SK-N-SH treated with all-trans-retinoic acid at 6 μM for 48 hours (cell line): ENCODE data around the gene YPEL1.

Source experiments
- ATAC-seq: fragments of 200-7000 bp; cut with Tn5 transposase; 3 replicates; pipeline ENCODE4 v1.9.1; 2020; ENCODE audit warnings: mild to moderate bottlenecking, moderate library complexity
- ARNTL ChIP-seq: fragments of 450-650 bp; formaldehyde crosslinking; IDR thresholded peaks from 2 replicates; pipeline ENCODE4 v1.5.0; 2020; ENCODE audit warnings: low read depth, mild to moderate bottlenecking, moderate library complexity, borderline replicate concordance
- BACH2 ChIP-seq: fragments of 250-450 bp; sonication (Bioruptor Pico); IDR thresholded peaks from 2 replicates; pipeline ENCODE4 v1.9.0; 2021; ENCODE audit warnings: mild to moderate bottlenecking, borderline replicate concordance
- CSDC2 ChIP-seq: fragments of 250-450 bp; sonication (Bioruptor Pico); IDR thresholded peaks from 2 replicates; pipeline ENCODE4 v1.5.0; 2020; ENCODE audit warnings: mild to moderate bottlenecking, moderate library complexity
- ESRRG ChIP-seq: fragments of 250-450 bp; sonication (Bioruptor Pico); IDR thresholded peaks from 2 replicates; pipeline ENCODE4 v1.6.1; 2021; ENCODE audit warnings: mild to moderate bottlenecking
- GLIS3 ChIP-seq: fragments of 250-450 bp; sonication (Bioruptor Pico); IDR thresholded peaks from 2 replicates; pipeline ENCODE4 v1.5.0; 2020; ENCODE audit warnings: mild to moderate bottlenecking, moderate library complexity
- ISL1 ChIP-seq: fragments of 250-450 bp; sonication (Bioruptor Pico); IDR thresholded peaks from 2 replicates; pipeline ENCODE4 v2.1.2; 2022; ENCODE audit warnings: mild to moderate bottlenecking, moderate library complexity
- OSR1 ChIP-seq: fragments of 250-450 bp; sonication (Bioruptor Pico); IDR thresholded peaks from 2 replicates; pipeline ENCODE4 v1.8.0; 2022; ENCODE audit warnings: moderate library complexity, mild to moderate bottlenecking, inconsistent platforms
- PPARA ChIP-seq: fragments of 250-450 bp; sonication (Bioruptor Pico); IDR thresholded peaks from 2 replicates; pipeline ENCODE4 v1.5.0; 2020; ENCODE audit warnings: mild to moderate bottlenecking, borderline replicate concordance
- RARB ChIP-seq: fragments of 250-450 bp; sonication (Bioruptor Pico); IDR thresholded peaks from 2 replicates; pipeline ENCODE4 v1.8.0; 2021; ENCODE audit warnings: mild to moderate bottlenecking, moderate library complexity
- SNAI2 ChIP-seq: fragments of 250-450 bp; sonication (Bioruptor Pico); IDR thresholded peaks from 2 replicates; pipeline ENCODE4 v1.5.0; 2020; ENCODE audit warnings: mild to moderate bottlenecking, moderate library complexity
- TCF4 ChIP-seq: fragments of 250-450 bp; sonication (Bioruptor Pico); IDR thresholded peaks from 2 replicates; pipeline ENCODE4 v1.8.0; 2021; ENCODE audit warnings: mild to moderate bottlenecking, moderate library complexity, borderline replicate concordance
- TOX ChIP-seq: fragments of 250-450 bp; sonication (Bioruptor Pico); IDR thresholded peaks from 2 replicates; pipeline ENCODE4 v1.8.0; 2021; ENCODE audit warnings: mild to moderate bottlenecking, moderate library complexity, borderline replicate concordance
- ZC3H10 ChIP-seq: fragments of 250-450 bp; sonication (Bioruptor Pico); IDR thresholded peaks from 2 replicates; pipeline ENCODE4 v1.5.1; 2021; ENCODE audit warnings: mild to moderate bottlenecking, moderate library complexity
- ZFP3 ChIP-seq: fragments of 250-450 bp; sonication (Bioruptor Pico); IDR thresholded peaks from 2 replicates; pipeline ENCODE4 v1.5.0; 2020; ENCODE audit warnings: mild to moderate bottlenecking, moderate library complexity
- ZFP30 ChIP-seq: fragments of 450-650 bp; formaldehyde crosslinking; IDR thresholded peaks from 2 replicates; pipeline ENCODE4 v1.5.0; 2022; ENCODE audit warnings: mild to moderate bottlenecking, moderate library complexity
- ZNF565 ChIP-seq: fragments of 450-650 bp; formaldehyde crosslinking; conservative IDR thresholded peaks from 2 replicates; pipeline ENCODE4 v1.5.0; 2020; ENCODE audit warnings: low read depth, mild to moderate bottlenecking, moderate library complexity
- ZNF70 ChIP-seq: fragments of 450-650 bp; formaldehyde crosslinking; IDR thresholded peaks from 2 replicates; pipeline ENCODE4 v1.5.0; 2020; ENCODE audit warnings: mild to moderate bottlenecking, moderate library complexity
- ZNF8 ChIP-seq: fragments of 450-650 bp; formaldehyde crosslinking; IDR thresholded peaks from 2 replicates; pipeline ENCODE4 v1.5.0; 2020; ENCODE audit warnings: mild to moderate bottlenecking, moderate library complexity
- TF ChIP-seq, protein P1 (sequence below): fragments of 250-450 bp; sonication (Bioruptor Pico); IDR thresholded peaks from 2 replicates; pipeline ENCODE4 v1.8.0; 2020; ENCODE audit warnings: mild to moderate bottlenecking, moderate library complexity, borderline replicate concordance
- TF ChIP-seq, protein P2 (sequence below): fragments of 250-450 bp; sonication (Bioruptor Pico); IDR thresholded peaks from 2 replicates; pipeline ENCODE4 v1.8.0; 2021; ENCODE audit warnings: low read depth, mild to moderate bottlenecking, moderate library complexity, borderline replicate concordance
- TF ChIP-seq, protein P3 (sequence below): fragments of 250-450 bp; sonication (Bioruptor Pico); IDR thresholded peaks from 2 replicates; pipeline ENCODE4 v1.5.1; 2021; ENCODE audit warnings: mild to moderate bottlenecking, moderate library complexity
- TF ChIP-seq, protein P4 (sequence below): fragments of 250-450 bp; sonication (Bioruptor Pico); IDR thresholded peaks from 2 replicates; pipeline ENCODE4 v1.5.1; 2020; ENCODE audit warnings: low read depth, mild to moderate bottlenecking, moderate library complexity
- TF ChIP-seq, protein P5 (sequence below): fragments of 250-450 bp; sonication (Bioruptor Pico); IDR thresholded peaks from 2 replicates; pipeline ENCODE4 v1.5.0; 2020; ENCODE audit warnings: mild to moderate bottlenecking, moderate library complexity

Gene YPEL1

DNA sequence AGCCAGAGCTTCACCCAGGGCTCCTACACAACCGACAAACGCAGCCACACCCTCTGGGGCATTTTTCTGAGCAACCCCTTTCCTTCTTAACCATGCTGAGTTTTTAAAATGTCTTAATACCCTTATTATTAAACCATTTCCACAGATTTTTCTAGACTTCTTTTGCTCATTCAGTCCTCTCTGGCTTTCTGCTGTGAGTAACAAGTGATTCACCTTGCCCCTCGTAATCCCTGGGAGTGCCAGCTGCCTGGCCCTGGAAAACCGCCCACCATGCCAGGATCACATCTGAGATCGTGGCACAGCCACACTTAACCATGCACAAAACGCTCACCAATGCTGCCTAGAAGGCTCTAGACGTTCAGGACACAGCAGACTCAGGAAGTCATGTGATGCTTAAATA, 25.4 kb downstream of the YPEL1 start (continued):
- TF ChIP-seq, protein P1, sequence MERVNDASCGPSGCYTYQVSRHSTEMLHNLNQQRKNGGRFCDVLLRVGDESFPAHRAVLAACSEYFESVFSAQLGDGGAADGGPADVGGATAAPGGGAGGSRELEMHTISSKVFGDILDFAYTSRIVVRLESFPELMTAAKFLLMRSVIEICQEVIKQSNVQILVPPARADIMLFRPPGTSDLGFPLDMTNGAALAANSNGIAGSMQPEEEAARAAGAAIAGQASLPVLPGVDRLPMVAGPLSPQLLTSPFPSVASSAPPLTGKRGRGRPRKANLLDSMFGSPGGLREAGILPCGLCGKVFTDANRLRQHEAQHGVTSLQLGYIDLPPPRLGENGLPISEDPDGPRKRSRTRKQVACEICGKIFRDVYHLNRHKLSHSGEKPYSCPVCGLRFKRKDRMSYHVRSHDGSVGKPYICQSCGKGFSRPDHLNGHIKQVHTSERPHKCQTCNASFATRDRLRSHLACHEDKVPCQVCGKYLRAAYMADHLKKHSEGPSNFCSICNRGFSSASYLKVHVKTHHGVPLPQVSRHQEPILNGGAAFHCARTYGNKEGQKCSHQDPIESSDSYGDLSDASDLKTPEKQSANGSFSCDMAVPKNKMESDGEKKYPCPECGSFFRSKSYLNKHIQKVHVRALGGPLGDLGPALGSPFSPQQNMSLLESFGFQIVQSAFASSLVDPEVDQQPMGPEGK (CRISPR knock-in tag): no peak
- no peak for TF ChIP-seq SNAI2 (CRISPR knock-in tag)
- TF ChIP-seq, protein P2, sequence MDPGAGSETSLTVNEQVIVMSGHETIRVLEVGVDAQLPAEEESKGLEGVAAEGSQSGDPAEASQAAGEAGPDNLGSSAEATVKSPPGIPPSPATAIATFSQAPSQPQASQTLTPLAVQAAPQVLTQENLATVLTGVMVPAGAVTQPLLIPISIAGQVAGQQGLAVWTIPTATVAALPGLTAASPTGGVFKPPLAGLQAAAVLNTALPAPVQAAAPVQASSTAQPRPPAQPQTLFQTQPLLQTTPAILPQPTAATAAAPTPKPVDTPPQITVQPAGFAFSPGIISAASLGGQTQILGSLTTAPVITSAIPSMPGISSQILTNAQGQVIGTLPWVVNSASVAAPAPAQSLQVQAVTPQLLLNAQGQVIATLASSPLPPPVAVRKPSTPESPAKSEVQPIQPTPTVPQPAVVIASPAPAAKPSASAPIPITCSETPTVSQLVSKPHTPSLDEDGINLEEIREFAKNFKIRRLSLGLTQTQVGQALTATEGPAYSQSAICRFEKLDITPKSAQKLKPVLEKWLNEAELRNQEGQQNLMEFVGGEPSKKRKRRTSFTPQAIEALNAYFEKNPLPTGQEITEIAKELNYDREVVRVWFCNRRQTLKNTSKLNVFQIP (CRISPR knock-in tag): no peak

DNA sequence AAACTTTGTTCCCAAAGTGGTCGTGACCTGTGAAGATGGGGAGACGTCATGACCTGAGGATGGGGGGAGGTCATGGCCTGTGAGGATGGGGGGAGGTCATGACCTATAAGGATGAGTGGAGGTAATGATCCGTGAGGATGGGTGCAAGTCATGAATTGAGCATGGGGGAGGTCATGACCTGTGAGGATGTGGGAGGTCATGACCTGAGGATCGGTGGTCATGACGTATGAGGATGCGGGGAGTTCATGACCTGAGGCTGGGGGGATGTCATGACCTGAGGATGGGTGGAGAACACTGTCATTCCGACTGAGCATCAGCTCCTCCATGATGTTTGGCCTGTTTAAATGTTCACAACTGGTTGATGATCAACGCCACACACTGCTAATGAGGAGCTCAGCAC, 25.9 kb downstream of the YPEL1 start:
- TF ChIP-seq TCF4: no peak
- TF ChIP-seq ZFP3 (CRISPR knock-in tag): no peak
- TF ChIP-seq TOX (CRISPR knock-in tag): no peak
- TF ChIP-seq PPARA: no peak
- TF ChIP-seq, protein P1 (CRISPR knock-in tag): no peak
- no peak for TF ChIP-seq SNAI2 (CRISPR knock-in tag)
- no peak for TF ChIP-seq GLIS3 (CRISPR knock-in tag)
- TF ChIP-seq, protein P3, sequence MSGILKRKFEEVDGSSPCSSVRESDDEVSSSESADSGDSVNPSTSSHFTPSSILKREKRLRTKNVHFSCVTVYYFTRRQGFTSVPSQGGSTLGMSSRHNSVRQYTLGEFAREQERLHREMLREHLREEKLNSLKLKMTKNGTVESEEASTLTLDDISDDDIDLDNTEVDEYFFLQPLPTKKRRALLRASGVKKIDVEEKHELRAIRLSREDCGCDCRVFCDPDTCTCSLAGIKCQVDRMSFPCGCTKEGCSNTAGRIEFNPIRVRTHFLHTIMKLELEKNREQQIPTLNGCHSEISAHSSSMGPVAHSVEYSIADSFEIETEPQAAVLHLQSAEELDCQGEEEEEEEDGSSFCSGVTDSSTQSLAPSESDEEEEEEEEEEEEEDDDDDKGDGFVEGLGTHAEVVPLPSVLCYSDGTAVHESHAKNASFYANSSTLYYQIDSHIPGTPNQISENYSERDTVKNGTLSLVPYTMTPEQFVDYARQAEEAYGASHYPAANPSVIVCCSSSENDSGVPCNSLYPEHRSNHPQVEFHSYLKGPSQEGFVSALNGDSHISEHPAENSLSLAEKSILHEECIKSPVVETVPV (CRISPR knock-in tag): no peak
- TF ChIP-seq, protein P4, sequence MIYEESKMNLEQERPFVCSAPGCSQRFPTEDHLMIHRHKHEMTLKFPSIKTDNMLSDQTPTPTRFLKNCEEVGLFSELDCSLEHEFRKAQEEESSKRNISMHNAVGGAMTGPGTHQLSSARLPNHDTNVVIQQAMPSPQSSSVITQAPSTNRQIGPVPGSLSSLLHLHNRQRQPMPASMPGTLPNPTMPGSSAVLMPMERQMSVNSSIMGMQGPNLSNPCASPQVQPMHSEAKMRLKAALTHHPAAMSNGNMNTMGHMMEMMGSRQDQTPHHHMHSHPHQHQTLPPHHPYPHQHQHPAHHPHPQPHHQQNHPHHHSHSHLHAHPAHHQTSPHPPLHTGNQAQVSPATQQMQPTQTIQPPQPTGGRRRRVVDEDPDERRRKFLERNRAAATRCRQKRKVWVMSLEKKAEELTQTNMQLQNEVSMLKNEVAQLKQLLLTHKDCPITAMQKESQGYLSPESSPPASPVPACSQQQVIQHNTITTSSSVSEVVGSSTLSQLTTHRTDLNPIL (CRISPR knock-in tag): no peak
- TF ChIP-seq ARNTL (CRISPR knock-in tag): no peak
- no peak for TF ChIP-seq CSDC2 (CRISPR knock-in tag)
- no peak for TF ChIP-seq ZFP30 (CRISPR knock-in tag)
- no peak for TF ChIP-seq ZNF70 (CRISPR knock-in tag)
- TF ChIP-seq ESRRG: no peak
- no peak for TF ChIP-seq ZC3H10 (CRISPR knock-in tag)
- TF ChIP-seq ZNF565 (CRISPR knock-in tag): no peak
- no peak for TF ChIP-seq ZNF8
- TF ChIP-seq OSR1 (CRISPR knock-in tag): no peak
- TF ChIP-seq, protein P5, sequence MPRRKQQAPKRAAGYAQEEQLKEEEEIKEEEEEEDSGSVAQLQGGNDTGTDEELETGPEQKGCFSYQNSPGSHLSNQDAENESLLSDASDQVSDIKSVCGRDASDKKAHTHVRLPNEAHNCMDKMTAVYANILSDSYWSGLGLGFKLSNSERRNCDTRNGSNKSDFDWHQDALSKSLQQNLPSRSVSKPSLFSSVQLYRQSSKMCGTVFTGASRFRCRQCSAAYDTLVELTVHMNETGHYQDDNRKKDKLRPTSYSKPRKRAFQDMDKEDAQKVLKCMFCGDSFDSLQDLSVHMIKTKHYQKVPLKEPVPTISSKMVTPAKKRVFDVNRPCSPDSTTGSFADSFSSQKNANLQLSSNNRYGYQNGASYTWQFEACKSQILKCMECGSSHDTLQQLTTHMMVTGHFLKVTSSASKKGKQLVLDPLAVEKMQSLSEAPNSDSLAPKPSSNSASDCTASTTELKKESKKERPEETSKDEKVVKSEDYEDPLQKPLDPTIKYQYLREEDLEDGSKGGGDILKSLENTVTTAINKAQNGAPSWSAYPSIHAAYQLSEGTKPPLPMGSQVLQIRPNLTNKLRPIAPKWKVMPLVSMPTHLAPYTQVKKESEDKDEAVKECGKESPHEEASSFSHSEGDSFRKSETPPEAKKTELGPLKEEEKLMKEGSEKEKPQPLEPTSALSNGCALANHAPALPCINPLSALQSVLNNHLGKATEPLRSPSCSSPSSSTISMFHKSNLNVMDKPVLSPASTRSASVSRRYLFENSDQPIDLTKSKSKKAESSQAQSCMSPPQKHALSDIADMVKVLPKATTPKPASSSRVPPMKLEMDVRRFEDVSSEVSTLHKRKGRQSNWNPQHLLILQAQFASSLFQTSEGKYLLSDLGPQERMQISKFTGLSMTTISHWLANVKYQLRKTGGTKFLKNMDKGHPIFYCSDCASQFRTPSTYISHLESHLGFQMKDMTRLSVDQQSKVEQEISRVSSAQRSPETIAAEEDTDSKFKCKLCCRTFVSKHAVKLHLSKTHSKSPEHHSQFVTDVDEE (CRISPR knock-in tag): no peak
- TF ChIP-seq RARB (CRISPR knock-in tag): no peak
- ATAC-seq: no peak

DNA sequence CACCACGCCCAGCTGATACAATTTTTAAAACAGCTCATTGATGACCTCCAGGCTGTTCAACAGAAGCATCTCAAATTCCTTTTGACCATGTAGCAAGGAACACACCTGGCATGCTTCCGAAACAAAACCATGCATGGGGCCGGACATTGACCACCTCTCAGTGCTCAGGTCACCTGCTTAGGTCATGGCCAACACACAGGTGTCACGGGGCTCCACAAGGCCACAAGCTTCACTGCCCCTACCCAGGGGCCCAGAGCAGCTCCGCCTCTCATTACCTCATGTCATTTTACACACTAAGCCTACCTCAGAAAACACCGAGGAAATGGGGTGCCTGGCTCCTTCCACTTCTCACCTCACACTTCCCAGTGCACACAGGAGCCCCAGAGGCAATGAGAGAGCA, 26.6 kb downstream of the YPEL1 start:
- ATAC-seq: no peak
- TF ChIP-seq RARB (CRISPR knock-in tag): no peak
- TF ChIP-seq ESRRG: no peak
- TF ChIP-seq, protein P2 (CRISPR knock-in tag): no peak
- no peak for TF ChIP-seq TOX (CRISPR knock-in tag)
- no peak for TF ChIP-seq ZC3H10 (CRISPR knock-in tag)
- no peak for TF ChIP-seq ZFP3 (CRISPR knock-in tag)
- TF ChIP-seq BACH2: no peak
- TF ChIP-seq ZNF70 (CRISPR knock-in tag): no peak
- no peak for TF ChIP-seq ZNF565 (CRISPR knock-in tag)
- TF ChIP-seq ARNTL (CRISPR knock-in tag): no peak
- no peak for TF ChIP-seq ZFP30 (CRISPR knock-in tag)
- no peak for TF ChIP-seq SNAI2 (CRISPR knock-in tag)
- TF ChIP-seq, protein P4 (CRISPR knock-in tag): no peak
- TF ChIP-seq ZNF8: no peak
- no peak for TF ChIP-seq OSR1 (CRISPR knock-in tag)
- no peak for TF ChIP-seq ISL1 (CRISPR knock-in tag)
